CMK (cell line): ENCODE data around the gene ATP2A1.

ENCODE experiments used
- DNase-seq: peaks from one replicate; pipeline ENCODE4 v3.0.0-alpha.2; 2010; ENCODE audit warnings: low read depth

Gene ATP2A1

GRCh38 chr16:28878083-28878926 lies at the start of gene ATP2A1:
TSS of gene ATP2A1 (plus strand) at chr16:28878488. CDS start at chr16:28878672, 184 bp downstream.
- DNase-seq, result no peak

GRCh38 chr16:28829747-28830146 lies 48.5 kb upstream of the ATP2A1 start:
- no peak for DNase-seq

- DNase-seq, result no peak
Observed at GRCh38 chr16:28830531-28830930, 47.8 kb upstream of the ATP2A1 start.

- DNase-seq, result no peak
Observed at GRCh38 chr16:28834349-28834748, 43.9 kb upstream of the ATP2A1 start.

GRCh38 chr16:28834873-28835863 lies 43.1 kb upstream of the ATP2A1 start:
- DNase-seq, result no peak

- no peak for DNase-seq
Observed at GRCh38 chr16:28835864-28836760, 42.2 kb upstream of the ATP2A1 start.

- DNase-seq, result no peak
Observed at GRCh38 chr16:28836761-28837064, 41.6 kb upstream of the ATP2A1 start.

GRCh38 chr16:28837672-28838557 lies 40.4 kb upstream of the ATP2A1 start:
- no peak for DNase-seq

GRCh38 chr16:28838558-28838918 lies 39.8 kb upstream of the ATP2A1 start:
- no peak for DNase-seq

- no peak for DNase-seq
Observed at GRCh38 chr16:28839004-28839639, 39.2 kb upstream of the ATP2A1 start.

- DNase-seq, result no peak
Observed at GRCh38 chr16:28839899-28840298, 38.4 kb upstream of the ATP2A1 start.

GRCh38 chr16:28842696-28843095 lies 35.6 kb upstream of the ATP2A1 start:
- no peak for DNase-seq

- no peak for DNase-seq
Observed at GRCh38 chr16:28843766-28844165, 34.5 kb upstream of the ATP2A1 start.

GRCh38 chr16:28844226-28844885 lies 33.9 kb upstream of the ATP2A1 start:
- DNase-seq, result no peak

- no peak for DNase-seq
Observed at GRCh38 chr16:28845293-28845692, 33.0 kb upstream of the ATP2A1 start.

GRCh38 chr16:28845761-28846079 lies 32.6 kb upstream of the ATP2A1 start:
- DNase-seq, result no peak

- DNase-seq, result peak; percentile 94
Observed at GRCh38 chr16:28846080-28846932, 32.0 kb upstream of the ATP2A1 start, which contains the start of gene TUFM. TSS of gene TUFM (minus strand) at chr16:28846348. CDS start at chr16:28846269, 79 bp downstream.

- DNase-seq, result no peak
Observed at GRCh38 chr16:28846933-28847273, 31.4 kb upstream of the ATP2A1 start.

- DNase-seq, result no peak
Observed at GRCh38 chr16:28858421-28858820, 19.9 kb upstream of the ATP2A1 start.
